HG02763 (cell line): ENCODE measurements around the gene GJD4.

ENCODE experiments used
- ATAC-seq: cut with Tn5 transposase; IDR thresholded peaks from one replicate; pipeline ENCODE4 v1.9.1; 2021; ENCODE audit warnings: mild to moderate bottlenecking, moderate library complexity; ENCODE audit not compliant: unreplicated experiment

GJD4 gene

GRCh38 chr10:35613597-35614226 is 8.6 kb downstream of the GJD4 start:
- ATAC-seq, result no peak

GRCh38 chr10:35614312-35614711 is 9.2 kb downstream of the GJD4 start:
- no peak for ATAC-seq

DNA sequence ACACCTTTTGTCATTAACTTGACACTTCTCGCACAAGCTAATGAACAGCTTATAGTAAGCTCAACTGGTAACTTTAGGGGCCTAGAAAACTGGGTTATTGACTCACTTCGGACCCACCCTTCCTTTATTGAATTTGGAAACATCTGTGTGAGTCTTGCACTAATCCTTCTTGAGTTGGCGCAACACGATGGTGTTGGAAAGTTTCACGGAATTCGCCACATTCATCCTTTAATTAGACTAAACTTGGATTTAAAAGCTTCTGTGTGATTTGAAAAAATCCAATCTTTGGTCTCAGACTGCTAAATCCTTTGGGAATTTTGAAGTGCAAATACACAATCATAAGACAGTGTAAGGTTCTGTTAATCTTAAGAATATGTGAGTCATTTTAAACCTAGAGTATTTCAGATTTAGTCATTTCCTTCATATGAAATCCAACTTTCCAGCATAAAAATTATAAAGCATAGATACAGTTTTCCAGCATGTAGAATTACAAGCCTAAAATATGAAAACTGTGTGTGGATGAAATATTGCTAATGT is 21.9 kb downstream of the GJD4 start:
- ATAC-seq, result no peak

DNA sequence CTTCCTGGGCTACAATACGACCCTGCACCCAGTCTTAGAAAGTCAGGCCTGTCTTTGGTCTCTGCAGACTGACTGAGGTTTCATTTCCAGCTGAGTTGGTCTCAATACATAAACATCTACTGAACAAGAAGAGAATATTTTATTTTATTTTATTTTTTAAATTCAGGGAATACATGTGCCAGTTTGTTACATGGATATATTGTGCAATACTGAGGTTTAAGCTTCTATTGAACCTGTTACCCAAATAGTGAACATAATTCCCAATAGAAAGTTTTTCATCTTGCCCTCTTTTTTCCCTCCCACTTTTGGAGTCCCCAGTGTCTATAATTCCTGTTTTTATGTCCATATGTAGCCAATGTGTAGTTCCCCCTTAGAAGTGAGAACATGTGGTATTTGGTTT is 26.3 kb downstream of the GJD4 start:
- no peak for ATAC-seq

DNA sequence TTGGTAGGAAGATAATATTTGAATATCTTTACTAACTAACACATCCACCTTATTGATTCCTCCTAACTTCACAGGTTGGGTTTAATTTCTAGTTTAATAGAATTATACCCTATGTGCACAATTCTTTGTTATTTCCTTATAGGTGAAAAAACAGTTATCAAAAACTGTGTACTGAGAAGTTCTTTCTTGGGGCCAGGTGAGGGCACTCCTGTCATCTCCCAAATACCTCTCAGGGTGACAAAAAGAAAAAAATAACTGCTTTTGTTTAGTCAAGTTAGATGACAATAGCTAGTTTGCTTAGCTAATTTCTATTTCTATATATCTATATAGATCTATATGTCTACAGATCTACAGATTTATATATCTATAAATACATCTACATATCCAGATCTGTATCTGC is 26.9 kb downstream of the GJD4 start:
- ATAC-seq, result no peak

DNA sequence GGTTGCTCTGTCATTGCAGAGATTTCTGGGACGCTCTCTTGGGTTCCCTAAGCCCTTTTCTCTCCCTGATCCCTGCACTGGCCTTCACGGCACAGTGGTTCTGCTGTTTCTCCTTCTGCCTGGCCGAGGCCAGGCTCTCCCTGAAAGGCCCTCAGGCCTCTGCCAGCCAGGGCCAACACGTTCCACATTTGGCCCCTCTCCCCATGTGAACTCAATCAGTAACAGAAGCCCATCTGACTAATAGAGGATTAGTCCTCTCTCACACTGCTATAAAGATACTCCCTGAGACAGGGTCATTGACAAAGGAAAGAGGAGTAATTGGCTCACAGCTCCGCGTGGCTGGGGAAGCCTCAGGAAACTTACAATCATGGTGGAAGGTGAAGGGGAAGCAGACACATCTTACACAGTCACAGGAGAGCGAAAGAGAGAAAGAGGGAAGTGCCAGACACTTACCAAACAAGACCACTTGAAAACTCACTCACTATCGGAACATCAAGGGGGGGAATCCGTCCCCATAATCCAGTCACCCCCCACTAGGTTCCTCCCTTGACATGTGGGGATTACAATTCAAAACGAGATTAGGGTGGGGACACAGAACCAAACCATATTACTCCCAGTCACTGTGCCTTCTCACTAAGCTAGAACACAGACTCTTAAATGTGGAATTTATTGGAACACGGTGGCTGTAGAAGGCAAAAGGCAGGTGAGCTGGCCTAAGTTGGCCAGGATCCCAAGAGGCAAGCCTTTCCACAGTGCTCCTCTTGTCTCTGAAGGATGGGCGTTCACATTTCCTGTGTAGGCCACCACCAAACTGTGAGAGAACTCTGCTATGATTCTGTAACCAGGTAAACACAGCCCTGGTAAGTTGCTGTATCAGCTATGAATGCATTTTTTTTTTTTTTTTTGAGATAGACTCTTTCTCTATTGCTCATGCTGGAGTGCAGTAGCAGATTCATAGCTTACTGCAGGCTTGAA is 28.2 kb downstream of the GJD4 start:
- no peak for ATAC-seq

DNA sequence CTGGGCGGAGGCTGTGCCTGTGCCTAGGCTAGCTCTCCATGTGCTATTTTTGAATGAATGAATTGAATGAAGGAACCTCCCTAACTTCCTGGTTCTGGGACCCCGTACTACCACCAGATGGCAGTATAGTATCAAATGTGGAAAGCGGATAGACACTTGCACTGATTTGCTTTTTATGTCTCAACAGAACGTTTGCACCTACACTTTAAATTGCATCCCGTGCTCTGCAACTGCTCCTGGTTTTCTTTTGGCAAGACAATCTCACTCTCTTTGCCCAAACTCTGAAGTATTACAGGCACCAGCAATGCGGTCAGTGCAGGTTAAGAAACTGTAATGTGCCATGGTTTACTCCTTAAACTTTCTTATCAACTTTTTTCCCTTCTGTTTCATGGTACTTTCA is 30.4 kb downstream of the GJD4 start:
- peak; percentile 50 for ATAC-seq

GRCh38 chr10:35636956-35637355 is 31.8 kb downstream of the GJD4 start:
- ATAC-seq, result no peak

DNA sequence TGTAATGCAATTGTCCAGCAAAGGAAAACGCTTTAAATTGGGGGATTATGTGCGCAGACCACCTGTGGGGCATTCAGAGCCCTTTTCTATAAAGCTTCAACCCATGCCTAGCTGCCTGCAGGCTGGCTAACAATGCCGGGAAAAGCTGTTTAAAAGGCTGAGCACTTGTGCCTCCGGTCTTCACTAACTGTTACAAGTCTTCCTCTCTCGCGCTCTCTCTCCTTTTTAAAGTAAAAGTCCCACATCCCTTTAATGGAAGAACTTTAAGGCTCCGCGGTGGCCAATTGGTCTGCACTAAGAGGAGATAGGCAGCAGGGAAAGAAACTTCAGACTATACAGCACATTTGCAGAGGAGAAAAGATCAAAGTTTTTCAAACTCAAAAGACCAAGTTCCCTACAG is 32.3 kb downstream of the GJD4 start:
- no peak for ATAC-seq

- no peak for ATAC-seq
Measured at GRCh38 chr10:35638101-35638500, 33.0 kb downstream of the GJD4 start.

GRCh38 chr10:35639021-35639727 is 34.0 kb downstream of the GJD4 start:
- ATAC-seq, result no peak

DNA sequence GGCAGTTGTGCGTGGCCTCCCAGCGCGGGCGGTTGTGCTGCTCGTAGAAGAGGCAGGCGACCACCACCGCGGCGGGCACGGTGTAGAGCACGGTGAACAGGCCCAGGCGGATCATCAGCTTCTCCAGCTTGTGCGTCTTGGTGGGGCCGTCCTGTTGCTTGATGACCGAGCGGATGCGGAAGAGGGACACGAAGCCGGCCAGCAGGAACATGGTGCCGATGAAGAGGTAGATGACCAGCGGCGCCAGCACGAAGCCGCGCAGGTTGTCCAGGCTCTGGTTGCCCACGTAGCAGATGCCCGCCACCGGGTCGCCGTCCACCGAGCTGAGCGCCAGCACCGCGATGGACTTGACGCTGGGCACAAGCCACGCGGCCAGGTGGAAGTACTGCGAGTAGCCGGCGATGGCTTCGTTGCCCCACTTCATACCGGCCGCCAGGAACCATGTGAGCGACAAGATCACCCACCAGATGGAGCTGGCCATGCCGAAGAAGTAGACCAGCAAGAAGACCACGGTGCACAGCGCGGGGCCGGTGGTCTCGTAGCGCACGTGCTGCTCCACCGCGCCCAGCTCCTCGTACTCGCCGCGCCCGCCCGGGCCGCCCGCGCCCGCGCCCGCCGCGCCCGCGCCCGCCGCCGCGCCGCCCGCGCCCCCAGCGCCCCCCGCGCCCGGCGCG is 34.7 kb downstream of the GJD4 start:
- ATAC-seq, result no peak

GRCh38 chr10:35640474-35640873 is 35.3 kb downstream of the GJD4 start:
- ATAC-seq, result no peak

- ATAC-seq, result no peak
Measured at GRCh38 chr10:35640951-35641675, 36.0 kb downstream of the GJD4 start.

DNA sequence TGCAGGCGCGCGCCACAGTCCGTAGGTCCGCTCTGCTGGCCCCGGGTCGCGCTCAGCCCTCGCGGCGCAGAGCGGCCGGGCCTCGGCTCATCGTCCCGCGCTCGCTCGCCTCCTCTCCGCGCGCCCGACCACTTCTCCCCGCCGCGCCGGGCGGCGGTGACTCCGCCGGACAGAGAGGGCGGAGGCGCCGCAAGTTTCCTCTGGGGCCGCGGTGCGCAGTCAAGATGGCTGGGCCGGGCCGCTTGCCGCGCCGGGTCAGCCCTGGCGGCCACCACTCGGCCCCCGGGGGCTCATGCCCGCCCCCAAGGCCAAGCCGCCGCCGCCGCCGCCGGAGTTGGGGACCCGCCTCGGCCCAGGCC is 36.5 kb downstream of the GJD4 start:
- peak; percentile 23 for ATAC-seq

DNA sequence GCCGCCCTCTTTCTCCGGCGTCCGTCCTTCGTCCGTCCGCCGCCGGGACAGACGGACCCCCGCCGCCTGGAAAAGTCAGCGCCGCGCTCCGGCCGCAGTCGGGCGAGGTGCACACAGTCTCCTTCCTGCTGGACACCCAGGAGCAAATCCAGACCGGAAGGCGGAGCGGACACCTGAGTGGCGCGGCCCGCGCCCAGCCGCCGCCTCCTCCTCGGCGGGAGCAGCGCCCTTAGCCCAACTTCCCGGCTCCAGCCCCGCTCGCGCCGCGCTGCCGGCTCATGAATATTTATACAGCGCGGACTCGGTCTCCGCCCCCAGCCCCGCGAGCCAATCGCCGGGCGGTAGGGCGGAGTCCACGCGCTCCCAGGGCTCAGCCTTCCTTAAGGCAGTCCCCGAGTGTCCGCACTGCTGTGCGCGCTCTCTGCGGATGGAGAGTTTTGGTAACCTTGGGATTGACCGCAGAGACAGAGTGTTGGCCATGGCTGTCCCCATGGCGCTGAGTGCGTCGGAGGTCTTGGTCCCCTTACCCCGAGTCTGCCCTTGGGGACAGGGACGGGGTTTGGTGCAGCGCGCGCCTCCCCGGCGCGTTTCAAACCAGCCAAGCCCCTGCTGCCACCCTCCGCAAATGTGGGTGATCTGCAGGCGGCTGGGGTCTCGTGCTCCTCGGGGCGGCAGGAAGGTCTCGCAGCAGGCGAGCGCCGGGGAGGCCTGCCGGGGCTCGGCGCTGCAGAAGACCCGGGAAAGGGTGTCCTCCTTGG is 37.1 kb downstream of the GJD4 start, which contains the start of gene FZD8:
TSS of gene FZD8 (minus strand) at position 262 of the 758 bp plus-strand sequence. CDS start 867 bp downstream, outside the sequence.
- peak; percentile 92 for ATAC-seq

- no peak for ATAC-seq
Measured at GRCh38 chr10:35642793-35643114, 37.6 kb downstream of the GJD4 start.

DNA sequence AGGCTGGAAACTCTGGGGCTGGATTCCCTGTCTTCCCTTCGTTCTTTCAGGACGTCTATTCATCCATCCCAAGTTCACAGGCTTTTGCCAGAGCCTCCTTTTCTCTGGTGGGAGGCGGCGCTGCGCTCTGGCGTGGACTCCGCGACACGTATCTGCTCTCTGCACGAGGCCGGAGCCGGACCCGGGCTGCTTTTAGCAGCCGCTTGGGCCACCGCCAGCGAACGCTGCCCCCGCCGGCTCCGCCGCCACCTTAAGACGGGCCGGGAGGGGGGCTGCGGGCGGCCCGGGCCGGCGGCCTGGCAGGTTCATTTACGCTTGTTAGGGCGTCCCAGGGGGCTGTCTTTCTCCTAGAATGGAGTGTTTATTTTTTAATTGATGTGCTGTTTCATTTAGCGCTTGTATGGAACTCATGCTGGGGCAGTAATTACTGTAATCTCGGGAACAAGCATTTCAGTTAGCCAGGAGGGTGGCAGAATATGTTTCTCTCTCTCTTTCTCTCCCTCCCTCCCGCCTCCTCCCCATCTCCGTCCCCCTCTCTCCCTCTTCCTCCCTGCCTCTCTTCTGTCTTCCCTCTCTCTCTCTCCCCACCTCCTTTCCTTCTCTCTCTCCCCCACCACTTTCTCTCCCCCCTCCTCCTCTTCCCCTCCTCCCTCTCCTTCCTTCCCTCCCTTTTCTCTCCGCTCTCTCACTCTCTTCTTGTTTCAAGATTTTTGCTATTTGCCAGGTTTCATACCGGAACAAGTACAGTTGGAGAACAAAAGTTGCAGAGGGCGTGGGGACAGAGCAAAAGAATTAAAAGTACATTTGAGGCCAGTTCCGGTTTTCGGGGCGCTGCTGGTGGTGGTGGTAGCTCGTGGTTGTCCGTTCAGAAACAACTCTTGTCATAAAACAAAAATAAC is 38.3 kb downstream of the GJD4 start:
- no peak for ATAC-seq
